ENCODE results near the gene KCNMB3.
"Not testable (repeated sequence)": the region's sequence is repeated elsewhere in the genome, so short reads cannot be mapped to it uniquely, and the experiment has no call there.

KCNMB3 gene

GRCh38 chr3:179276743-179277142 is 25.8 kb upstream of the KCNMB3 start:
- no peaks in the 10 kb centered on the region for H3K27me3 ChIP-seq (ENCODE audit: insufficient read depth, poor library complexity, severe bottlenecking)
- no peak overlapping the region for H3K4me3 ChIP-seq (replicated peaks; ENCODE audit: insufficient read depth, low read length)
- H3K27ac ChIP-seq (replicated peaks), result no peak overlapping the region
- no peak for DNase-seq (ENCODE audit: low read depth in 1 of 2, low spot score in 1 of 2)
- TF ChIP-seq GABPA (IDR thresholded peaks at IDR 0.05; ENCODE audit: low read depth), result no peak
- TF ChIP-seq CTCF (IDR thresholded peaks at IDR 0.05; ENCODE audit: insufficient read depth, low read length), result no peak
- no peak for TF ChIP-seq REST (IDR thresholded peaks at IDR 0.05; ENCODE audit: insufficient replicate concordance, low read depth)
- TF ChIP-seq POLR2AphosphoS5 (IDR thresholded peaks at IDR 0.05; ENCODE audit: low read depth), result no peak
- no peak for TF ChIP-seq SPI1 (IDR thresholded peaks at IDR 0.05; ENCODE audit: borderline replicate concordance, low read depth)

- TF ChIP-seq SPI1 (IDR thresholded peaks at IDR 0.05; ENCODE audit: borderline replicate concordance, low read depth) (no peak), CTCF (IDR thresholded peaks at IDR 0.05; ENCODE audit: insufficient read depth, low read length) (no peak), POLR2AphosphoS5 (IDR thresholded peaks at IDR 0.05; ENCODE audit: low read depth) (no peak), GABPA (IDR thresholded peaks at IDR 0.05; ENCODE audit: low read depth) (no peak), REST (IDR thresholded peaks at IDR 0.05; ENCODE audit: insufficient replicate concordance, low read depth) (no peak)
- H3K27ac ChIP-seq (replicated peaks), result no peak overlapping the region
- no peak overlapping the region for H3K4me3 ChIP-seq (replicated peaks; ENCODE audit: insufficient read depth, low read length)
- H3K27me3 ChIP-seq (ENCODE audit: insufficient read depth, poor library complexity, severe bottlenecking), result no peaks in the 10 kb centered on the region
- no peak for DNase-seq (ENCODE audit: low read depth in 1 of 2, low spot score in 1 of 2)
These were observed 25.1 kb upstream of the KCNMB3 start for GRCh38 chr3:179276001-179276400.

GRCh38 chr3:179274434-179274833 is 23.5 kb upstream of the KCNMB3 start:
- H3K27me3 ChIP-seq (ENCODE audit: insufficient read depth, poor library complexity, severe bottlenecking); H3K4me3 ChIP-seq (replicated peaks; ENCODE audit: insufficient read depth, low read length); DNase-seq (ENCODE audit: low read depth in 1 of 2, low spot score in 1 of 2): not testable (repeated sequence)

GRCh38 chr3:179272385-179272784 is 21.5 kb upstream of the KCNMB3 start:
- no peak for DNase-seq (ENCODE audit: low read depth in 1 of 2, low spot score in 1 of 2)
- no peak for TF ChIP-seq GABPA (IDR thresholded peaks at IDR 0.05; ENCODE audit: low read depth)
- H3K4me3 ChIP-seq (replicated peaks; ENCODE audit: insufficient read depth, low read length), result no peak overlapping the region
- no peak overlapping the region for H3K27ac ChIP-seq (replicated peaks)
- no peaks in the 10 kb centered on the region for H3K27me3 ChIP-seq (ENCODE audit: insufficient read depth, poor library complexity, severe bottlenecking)

More at GRCh38 chr3:179274434-179274833, 23.5 kb upstream of the KCNMB3 start:
- H3K27ac ChIP-seq (replicated peaks), result not testable (repeated sequence)

- TF ChIP-seq REST (IDR thresholded peaks at IDR 0.05; ENCODE audit: insufficient replicate concordance, low read depth) (no peak), CTCF (IDR thresholded peaks at IDR 0.05; ENCODE audit: insufficient read depth, low read length) (no peak), GABPA (IDR thresholded peaks at IDR 0.05; ENCODE audit: low read depth) (no peak), POLR2AphosphoS5 (IDR thresholded peaks at IDR 0.05; ENCODE audit: low read depth) (no peak), SPI1 (IDR thresholded peaks at IDR 0.05; ENCODE audit: borderline replicate concordance, low read depth) (no peak)
- no peak overlapping the region for H3K4me3 ChIP-seq (replicated peaks; ENCODE audit: insufficient read depth, low read length)
- H3K27ac ChIP-seq (replicated peaks), result no peak overlapping the region
- no peaks in the 10 kb centered on the region for H3K27me3 ChIP-seq (ENCODE audit: insufficient read depth, poor library complexity, severe bottlenecking)
- no peak for DNase-seq (ENCODE audit: low read depth in 1 of 2, low spot score in 1 of 2)
These were observed 18.3 kb upstream of the KCNMB3 start for GRCh38 chr3:179269152-179269707.

All from HL-60 (cell line).